Activated T-cell treated with anti-CD3 and anti-CD28 coated beads, Interleukin-2, amount 50 U/mL, for 4 hours (primary cell): ENCODE measurements around the gene PTPN3. TPM values are rescaled to one million over a fixed set of nuclear protein-coding genes. Genes with fewer than 3 reads are reported as not detected.
"Not testable (repeated sequence)": the region's sequence is repeated elsewhere in the genome, so short reads cannot be mapped to it uniquely, and the experiment has no call there.

Experiments used
- ATAC-seq, 2 donors: fragments of 200-7000 bp; cut with Tn5 transposase; one replicate each; pipeline ENCODE4 v1.10.0; 2021
- DNase-seq: peaks from one replicate; pipeline ENCODE4 v3.0.0-alpha.2; 2020
- H3K27me3 Mint-ChIP-seq: one replicate; pipeline ENCODE4 v1.8.0; 2021; ENCODE audit warnings: low read depth, mixed read lengths
- H3K36me3 Mint-ChIP-seq: one replicate; pipeline ENCODE4 v1.8.0; 2022; ENCODE audit warnings: mixed read lengths; ENCODE audit not compliant: insufficient read depth
- H3K4me1 Mint-ChIP-seq: one replicate; pipeline ENCODE4 v1.8.0; 2021; ENCODE audit warnings: low read depth, mixed read lengths
- H3K4me3 Mint-ChIP-seq: one replicate; pipeline ENCODE4 v1.8.0; 2021; ENCODE audit warnings: mild to moderate bottlenecking, moderate library complexity, mixed read lengths
- H3K9me3 Mint-ChIP-seq: one replicate; pipeline ENCODE4 v1.8.0; 2021; ENCODE audit warnings: mixed read lengths
- total RNA-seq, 3 donors: library from RNA; stranded (reverse); gene quantifications; one replicate each; pipeline ENCODE4 v1.2.1, GENCODE V29; 2021

PTPN3 gene
- under 1 TPM; 0.03 to 0.18 (median 0.08) TPM for total RNA-seq

DNA sequence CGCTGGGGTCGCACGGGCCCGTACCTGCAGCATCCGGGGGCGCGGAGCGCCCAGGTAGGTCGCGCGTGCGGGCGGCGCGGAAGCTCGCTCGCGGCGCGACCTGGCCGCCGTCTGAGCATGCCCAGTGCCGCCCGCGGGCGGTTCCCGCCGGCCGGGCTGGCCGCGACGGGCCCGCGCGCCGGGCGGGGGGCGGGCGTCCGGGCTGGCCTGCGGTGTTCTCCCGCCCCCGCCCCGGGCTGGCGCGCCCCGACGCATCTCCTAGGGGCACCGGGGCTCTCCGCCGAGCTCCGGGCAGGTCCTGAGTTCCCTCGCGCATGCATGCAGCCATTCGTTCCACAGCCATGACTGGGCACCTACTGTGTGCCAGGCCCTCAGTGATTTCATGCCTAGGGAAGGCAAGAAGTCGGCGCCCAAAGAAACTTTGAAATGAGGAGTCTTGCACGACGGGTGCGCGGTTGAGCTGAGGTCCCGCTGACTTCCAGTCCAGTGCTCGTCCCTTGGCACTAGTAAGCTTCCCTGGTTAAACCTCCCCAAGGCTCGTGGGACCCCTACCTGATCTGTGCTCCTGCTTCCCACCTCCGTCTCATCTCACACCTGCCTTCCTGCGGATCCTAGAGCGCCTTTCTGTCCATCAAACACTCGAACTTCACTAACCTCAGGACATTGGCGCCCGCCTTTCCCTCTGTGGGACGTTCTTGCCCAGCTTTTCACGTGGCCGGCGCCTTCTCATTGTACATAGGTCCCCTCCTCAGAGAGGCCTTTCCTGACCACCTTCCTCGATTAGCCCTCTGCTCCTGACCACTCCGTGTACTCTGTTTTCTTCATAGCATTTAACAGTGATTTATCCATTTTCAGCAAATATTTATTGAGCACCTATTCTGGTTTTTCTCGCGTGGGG is at the start of gene PTPN3:
PTPN3 (minus strand) TSS at position 113 of the 898 bp plus-strand sequence. CDS start 34,873 bp downstream, outside the sequence.
- H3K36me3 Mint-ChIP-seq: no peaks in the 10 kb centered on the region
- ATAC-seq (no peak), DNase-seq (no peak)
- no peak within 1 kb of the TSS for H3K4me3 Mint-ChIP-seq
- no peaks in the 10 kb centered on the region for H3K4me1 Mint-ChIP-seq
- peaks cover 56% of the 10 kb centered on the region for H3K27me3 Mint-ChIP-seq
- H3K9me3 Mint-ChIP-seq: no peaks in the 10 kb centered on the region

DNA sequence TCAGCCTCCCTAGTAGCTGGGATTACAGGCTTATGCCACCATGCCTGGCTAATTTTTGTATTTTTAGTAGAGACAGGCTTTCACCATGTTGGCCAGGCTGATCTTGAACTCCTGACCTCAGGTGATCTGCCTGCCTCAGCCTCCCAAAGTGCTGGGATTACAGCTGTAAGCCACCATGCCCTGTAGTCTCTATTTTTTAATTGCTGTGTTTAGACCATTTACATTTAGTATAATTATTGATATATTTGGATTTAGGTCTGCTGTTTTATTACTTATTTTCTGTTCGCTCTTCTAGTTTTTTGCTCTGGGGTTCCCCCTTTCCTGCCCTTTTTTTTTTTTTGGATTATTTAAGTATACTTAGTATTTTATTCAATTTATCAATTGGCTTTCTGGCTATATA is 46.8 kb upstream of the PTPN3 start:
- not testable (repeated sequence) for H3K27me3 Mint-ChIP-seq, DNase-seq, H3K36me3 Mint-ChIP-seq, H3K4me1 Mint-ChIP-seq, ATAC-seq, H3K4me3 Mint-ChIP-seq
- H3K9me3 Mint-ChIP-seq: peaks cover 12% of the 10 kb centered on the region

GRCh38 chr9:109542922-109543321 is 44.8 kb upstream of the PTPN3 start:
- Mint-ChIP-seq H3K36me3 (no peaks in the 10 kb centered on the region), H3K27me3 (peaks cover 8% of the 10 kb centered on the region), H3K4me1 (no peaks in the 10 kb centered on the region), H3K4me3 (no peak overlapping the region), H3K9me3 (peaks cover 10% of the 10 kb centered on the region)
- DNase-seq: no peak
- no peak for ATAC-seq

GRCh38 chr9:109538346-109538745 is 40.2 kb upstream of the PTPN3 start:
- H3K9me3 Mint-ChIP-seq: no peaks in the 10 kb centered on the region
- no peaks in the 10 kb centered on the region for H3K36me3 Mint-ChIP-seq
- H3K27me3 Mint-ChIP-seq: peaks cover 17% of the 10 kb centered on the region
- no peaks in the 10 kb centered on the region for H3K4me1 Mint-ChIP-seq
- no peak for ATAC-seq
- H3K4me3 Mint-ChIP-seq: no peak overlapping the region
- no peak for DNase-seq

DNA sequence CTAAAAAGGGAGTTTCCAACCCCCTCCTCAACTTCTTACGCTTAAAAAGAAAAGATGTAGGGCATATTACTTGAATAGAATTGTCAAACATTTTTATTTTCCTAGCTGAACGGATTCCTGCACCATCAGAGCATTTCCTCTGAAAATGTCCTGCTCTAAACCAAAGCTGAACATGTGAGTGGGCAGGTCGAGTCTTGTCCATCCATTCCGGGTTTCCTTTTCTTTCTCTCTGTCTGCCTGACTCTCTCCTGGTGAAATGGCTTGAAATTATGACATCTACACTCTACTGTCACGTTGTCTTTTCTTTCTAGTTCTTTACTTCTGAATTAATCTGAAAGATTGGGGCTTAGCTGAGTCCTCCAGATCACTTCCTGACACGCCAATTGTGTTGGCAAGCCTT is 39.2 kb upstream of the PTPN3 start:
- Mint-ChIP-seq H3K36me3 (no peaks in the 10 kb centered on the region), H3K27me3 (peaks cover 12% of the 10 kb centered on the region), H3K4me3 (no peak overlapping the region), H3K9me3 (no peaks in the 10 kb centered on the region), H3K4me1 (no peaks in the 10 kb centered on the region)
- no peak for ATAC-seq
- DNase-seq: no peak

DNA sequence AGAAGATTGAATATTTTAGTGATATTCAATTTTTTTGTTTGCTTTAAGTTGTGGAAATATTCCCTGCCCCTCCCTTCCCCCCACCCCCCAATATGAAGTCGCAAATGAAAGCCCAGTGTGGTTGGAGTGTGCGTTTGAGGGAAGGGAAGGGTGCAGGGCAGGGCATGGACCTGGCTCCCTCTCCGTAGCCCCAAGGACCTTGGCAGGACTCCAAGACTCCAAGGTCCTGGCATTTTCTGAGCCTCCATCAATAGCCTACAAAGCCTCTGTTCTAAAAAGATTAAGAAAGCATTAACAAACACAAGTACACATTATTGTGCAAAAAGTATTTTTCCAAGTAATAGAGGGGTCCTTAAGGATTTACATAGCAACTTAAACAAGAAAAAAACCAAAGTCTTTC is 38.8 kb upstream of the PTPN3 start:
- no peaks in the 10 kb centered on the region for H3K36me3 Mint-ChIP-seq
- H3K4me1 Mint-ChIP-seq: no peaks in the 10 kb centered on the region
- H3K27me3 Mint-ChIP-seq: peaks cover 12% of the 10 kb centered on the region
- ATAC-seq (no peak), DNase-seq (no peak)
- no peaks in the 10 kb centered on the region for H3K9me3 Mint-ChIP-seq
- H3K4me3 Mint-ChIP-seq: no peak overlapping the region

DNA sequence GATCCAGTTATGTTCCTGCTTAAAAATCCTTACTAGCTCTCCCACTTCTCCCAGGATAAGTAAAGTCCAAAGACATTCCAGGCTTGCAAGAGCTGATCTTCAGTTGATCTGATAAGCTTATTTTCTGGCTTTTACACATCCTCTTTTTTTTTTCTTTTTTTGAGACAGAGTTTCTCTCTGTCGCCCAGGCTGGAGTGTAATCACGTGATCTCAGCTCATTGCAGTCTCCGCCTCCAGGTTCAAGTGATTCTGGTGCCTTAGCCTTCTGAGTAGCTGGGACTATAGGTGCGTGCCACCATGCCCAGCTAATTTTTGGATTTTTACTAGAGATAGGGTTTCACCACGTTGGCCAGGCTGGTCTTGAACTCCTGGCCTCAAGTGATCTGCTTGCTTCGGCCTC is 37.3 kb upstream of the PTPN3 start:
- Mint-ChIP-seq H3K4me3 (no peak overlapping the region), H3K27me3 (peaks cover 12% of the 10 kb centered on the region), H3K36me3 (no peaks in the 10 kb centered on the region), H3K4me1 (no peaks in the 10 kb centered on the region), H3K9me3 (no peaks in the 10 kb centered on the region)
- ATAC-seq (no peak), DNase-seq (no peak)

GRCh38 chr9:109534151-109534550 is 36.0 kb upstream of the PTPN3 start:
- no peaks in the 10 kb centered on the region for H3K36me3 Mint-ChIP-seq
- peaks cover 3% of the 10 kb centered on the region for H3K9me3 Mint-ChIP-seq
- H3K27me3 Mint-ChIP-seq: peaks cover 12% of the 10 kb centered on the region
- DNase-seq: no peak
- ATAC-seq: no peak
- H3K4me1 Mint-ChIP-seq: no peaks in the 10 kb centered on the region
- H3K4me3 Mint-ChIP-seq: no peak overlapping the region

DNA sequence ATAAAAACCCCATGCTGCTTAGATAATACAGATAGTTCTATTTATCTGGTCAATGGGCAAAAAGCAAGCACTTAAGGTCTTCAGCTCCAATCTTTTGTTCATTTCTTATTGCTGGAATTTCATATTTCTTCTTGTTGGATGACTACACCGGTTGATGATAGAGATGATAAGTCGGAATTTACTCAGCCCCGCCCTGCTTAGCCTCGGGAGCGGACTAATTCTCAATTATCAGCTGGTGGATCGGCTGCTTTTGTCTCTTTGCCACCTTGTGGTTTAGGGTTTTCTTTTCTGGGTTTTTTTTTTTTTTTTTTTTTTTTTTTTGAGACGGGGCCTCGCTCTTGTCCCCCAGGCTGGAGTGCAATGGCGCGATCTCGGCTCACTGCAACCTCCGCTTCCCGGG is 34.5 kb upstream of the PTPN3 start:
- DNase-seq, ATAC-seq, H3K9me3 Mint-ChIP-seq, H3K36me3 Mint-ChIP-seq, H3K4me1 Mint-ChIP-seq, H3K4me3 Mint-ChIP-seq: not testable (repeated sequence)
- H3K27me3 Mint-ChIP-seq: peaks cover 11% of the 10 kb centered on the region

GRCh38 chr9:109522106-109522505 is 24.0 kb upstream of the PTPN3 start:
- H3K27me3 Mint-ChIP-seq: no peaks in the 10 kb centered on the region
- no peak for ATAC-seq
- no peak for DNase-seq

DNA sequence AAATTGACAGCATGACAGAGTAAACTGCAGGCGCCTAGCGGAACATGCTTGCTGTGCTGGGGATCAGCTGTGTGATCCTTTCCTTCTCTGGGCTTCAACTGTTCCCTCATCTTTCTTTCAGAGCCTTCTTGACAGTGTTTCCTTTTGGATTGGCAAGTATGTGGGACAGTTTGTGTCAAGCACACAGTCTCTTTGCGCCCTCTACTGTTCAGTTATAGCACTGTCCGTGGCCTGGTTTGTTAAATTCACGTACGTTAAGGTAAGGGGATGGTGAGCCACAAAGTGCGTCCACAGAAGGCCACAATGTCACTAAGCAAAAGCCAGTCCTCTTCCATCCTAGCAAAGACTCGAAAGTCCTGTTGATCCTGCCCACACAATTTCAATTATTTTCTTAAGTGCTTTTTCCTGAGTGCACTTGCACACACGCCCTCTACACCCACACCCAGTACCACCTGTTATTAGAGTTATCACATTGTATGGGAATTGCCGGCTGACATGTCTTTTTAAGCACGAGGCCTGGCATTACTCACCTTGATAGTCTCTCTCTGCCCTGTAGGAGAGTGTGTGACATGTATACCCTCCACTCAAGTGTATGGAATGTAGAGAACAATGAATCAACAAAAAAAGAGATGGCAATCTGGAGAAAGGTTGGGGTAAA is 22.5 kb upstream of the PTPN3 start:
- no peaks in the 10 kb centered on the region for H3K36me3 Mint-ChIP-seq
- peaks cover 5% of the 10 kb centered on the region for H3K27me3 Mint-ChIP-seq
- ATAC-seq (peak in 1 of 2 donors; percentile 53), DNase-seq (no peak)
- H3K4me1 Mint-ChIP-seq: no peaks in the 10 kb centered on the region
- no peaks in the 10 kb centered on the region for H3K9me3 Mint-ChIP-seq
- no peak overlapping the region for H3K4me3 Mint-ChIP-seq

More at GRCh38 chr9:109522106-109522505, 24.0 kb upstream of the PTPN3 start:
- Mint-ChIP-seq H3K36me3 (no peaks in the 10 kb centered on the region), H3K9me3 (no peaks in the 10 kb centered on the region), H3K4me3 (no peak overlapping the region), H3K4me1 (no peaks in the 10 kb centered on the region)

DNA sequence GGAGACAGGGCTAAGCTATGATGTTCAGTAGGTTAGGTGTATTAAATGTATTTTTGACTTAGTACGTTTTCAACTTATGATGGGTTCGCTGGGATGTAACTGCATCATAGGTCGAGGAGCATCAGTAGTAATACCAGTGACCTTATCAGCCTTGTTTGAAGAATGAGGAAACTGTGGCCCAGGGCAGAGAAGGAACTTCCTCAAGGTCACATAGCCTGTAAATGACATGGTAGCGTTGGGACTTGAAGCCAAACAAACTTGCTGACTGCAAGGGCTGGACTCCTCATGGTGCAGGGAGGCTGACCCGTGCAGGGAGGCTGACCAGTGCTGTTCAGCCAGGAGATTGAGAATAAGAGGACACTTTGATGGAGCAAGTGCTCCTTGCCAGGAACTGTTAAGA is 21.3 kb upstream of the PTPN3 start:
- peaks cover 5% of the 10 kb centered on the region for H3K27me3 Mint-ChIP-seq
- ATAC-seq (no peak), DNase-seq (no peak)
- no peak overlapping the region for H3K4me3 Mint-ChIP-seq
- H3K36me3 Mint-ChIP-seq: no peaks in the 10 kb centered on the region
- no peaks in the 10 kb centered on the region for H3K9me3 Mint-ChIP-seq
- no peaks in the 10 kb centered on the region for H3K4me1 Mint-ChIP-seq

GRCh38 chr9:109518621-109519335 is 20.7 kb upstream of the PTPN3 start:
- no peak for ATAC-seq
- H3K4me1 Mint-ChIP-seq: no peaks in the 10 kb centered on the region
- no peaks in the 10 kb centered on the region for H3K9me3 Mint-ChIP-seq
- no peaks in the 10 kb centered on the region for H3K36me3 Mint-ChIP-seq
- H3K27me3 Mint-ChIP-seq: peaks cover 5% of the 10 kb centered on the region
- no peak for DNase-seq
- no peak overlapping the region for H3K4me3 Mint-ChIP-seq

- H3K9me3 Mint-ChIP-seq: no peaks in the 10 kb centered on the region
- DNase-seq (no peak), ATAC-seq (no peak)
- peaks cover 5% of the 10 kb centered on the region for H3K27me3 Mint-ChIP-seq
- no peaks in the 10 kb centered on the region for H3K36me3 Mint-ChIP-seq
- H3K4me1 Mint-ChIP-seq: no peaks in the 10 kb centered on the region
- no peak overlapping the region for H3K4me3 Mint-ChIP-seq
Measured at GRCh38 chr9:109517901-109518377, 19.8 kb upstream of the PTPN3 start.
